Measurements from ENCODE around the gene ZNF556.
A peak's percentile ranks its signal among the peaks of the same experiment; 100 is the strongest.

The ZNF556 gene

DNA sequence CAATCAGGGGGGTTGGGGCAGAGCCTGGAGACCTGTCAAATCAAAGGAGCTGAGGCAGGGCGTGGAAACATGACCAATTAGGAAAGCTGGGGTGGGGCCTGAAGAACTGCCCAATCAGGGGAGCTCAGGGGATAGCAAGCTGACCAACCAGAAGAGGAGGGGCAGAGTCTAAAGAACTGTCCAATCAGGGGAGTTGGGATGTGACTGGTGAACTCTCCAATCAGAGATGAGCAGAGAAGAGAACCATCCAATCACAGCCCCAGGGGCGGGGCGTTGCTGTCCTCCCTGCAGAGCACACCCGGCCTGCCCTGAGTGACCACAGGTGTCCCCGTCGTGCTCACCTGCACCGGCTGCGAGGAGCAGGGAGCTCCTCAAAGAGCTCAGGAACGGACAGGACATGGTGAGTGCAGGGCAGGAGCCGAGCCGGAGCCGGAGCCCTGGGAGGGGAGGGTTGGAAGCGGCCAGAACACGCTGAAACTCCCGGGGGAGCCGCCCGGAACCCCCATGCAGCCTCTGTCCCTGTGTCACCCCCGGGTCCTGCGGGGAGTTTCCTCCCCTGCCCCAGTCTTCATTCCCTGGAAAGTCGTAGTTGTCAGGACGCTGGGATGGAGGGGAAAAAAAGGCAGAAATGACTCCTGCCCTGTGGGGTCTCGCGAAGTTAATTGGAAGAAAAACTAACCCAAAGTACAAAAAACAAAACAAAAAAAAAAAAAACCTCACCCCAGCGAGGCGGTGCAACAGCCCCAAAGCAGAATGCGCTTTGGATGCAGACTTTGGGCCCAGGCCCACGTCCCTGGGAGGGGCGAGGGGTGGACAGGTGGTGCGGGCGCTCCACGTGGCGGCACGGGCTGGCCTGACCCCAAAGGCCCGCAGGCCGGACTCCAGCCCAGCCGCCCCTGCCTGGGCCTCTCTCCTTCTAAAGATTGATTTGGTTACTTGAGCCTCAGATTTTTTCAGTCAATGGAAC is at the start of gene ZNF556:
Gene ZNF556, plus strand, starts transcription at position 311 of the 967 bp plus-strand sequence. Its CDS starts 87 bp downstream, at position 398.
- peak in 1 of 2 experiments; percentile 11 for DNase-seq

DNA sequence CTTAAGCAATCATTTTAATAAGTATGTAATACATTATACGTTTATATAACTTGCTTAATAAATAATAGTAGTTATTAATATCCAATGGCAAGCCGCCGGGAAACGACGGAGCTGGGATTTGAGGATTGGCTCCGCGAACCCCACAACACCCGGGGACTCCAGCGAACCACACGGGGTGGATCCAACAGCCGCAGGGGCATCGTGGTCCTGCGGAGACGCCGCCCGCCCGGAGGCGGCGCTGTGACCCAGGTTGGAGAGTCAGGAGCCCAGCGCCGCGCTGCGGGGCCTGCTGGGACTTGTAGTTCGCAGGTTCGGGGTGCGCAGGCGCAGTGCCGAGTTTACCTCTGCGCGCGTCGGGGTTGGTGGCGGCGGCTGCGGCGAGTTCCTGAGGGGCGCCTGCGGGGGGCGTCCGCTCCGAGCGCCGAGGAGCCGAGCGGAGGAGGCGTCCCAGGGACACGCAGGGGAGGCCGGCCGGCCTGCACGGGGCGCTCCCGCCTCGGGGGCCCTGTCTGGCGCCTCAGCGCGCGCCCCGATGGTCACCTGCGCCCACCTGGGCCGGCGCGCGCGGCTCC is 47.5 kb upstream of the ZNF556 start, which contains the start of gene ZNF554:
Gene ZNF554, plus strand, starts transcription at position 329 of the 572 bp plus-strand sequence. Its CDS starts 204 bp downstream, at position 533.
- DNase-seq: peak; percentile 97 to 98

DNA sequence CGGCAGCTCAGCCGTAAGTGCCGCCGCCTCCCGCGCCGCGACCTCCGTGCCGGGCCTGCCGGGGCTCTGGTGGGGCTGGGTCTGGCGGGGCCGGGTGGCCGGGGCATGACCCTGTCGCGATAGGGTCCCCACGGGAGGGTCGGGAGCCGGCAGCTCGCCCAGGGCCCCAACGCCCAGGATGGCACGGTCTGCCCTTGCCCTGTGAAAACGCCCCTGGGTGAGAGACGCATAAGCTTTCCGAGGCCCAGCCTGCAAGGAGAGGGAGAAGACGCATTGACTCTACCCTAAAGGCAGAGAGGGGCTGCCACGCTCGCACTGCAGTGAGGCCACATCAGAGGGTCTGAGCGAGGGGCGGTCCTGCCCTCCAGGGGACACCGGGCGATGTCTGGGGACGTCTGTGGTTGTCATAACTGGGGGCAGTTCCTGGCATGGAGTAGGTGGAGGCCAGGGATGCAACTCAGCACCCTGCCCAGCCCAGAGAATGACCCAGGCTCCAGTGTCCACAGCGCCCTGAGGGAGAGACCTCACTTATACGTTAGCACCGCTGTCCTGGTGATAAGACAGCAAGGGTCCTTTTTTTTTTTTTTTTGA is 46.9 kb upstream of the ZNF556 start:
- DNase-seq: peak; percentile 10 to 18

DNA sequence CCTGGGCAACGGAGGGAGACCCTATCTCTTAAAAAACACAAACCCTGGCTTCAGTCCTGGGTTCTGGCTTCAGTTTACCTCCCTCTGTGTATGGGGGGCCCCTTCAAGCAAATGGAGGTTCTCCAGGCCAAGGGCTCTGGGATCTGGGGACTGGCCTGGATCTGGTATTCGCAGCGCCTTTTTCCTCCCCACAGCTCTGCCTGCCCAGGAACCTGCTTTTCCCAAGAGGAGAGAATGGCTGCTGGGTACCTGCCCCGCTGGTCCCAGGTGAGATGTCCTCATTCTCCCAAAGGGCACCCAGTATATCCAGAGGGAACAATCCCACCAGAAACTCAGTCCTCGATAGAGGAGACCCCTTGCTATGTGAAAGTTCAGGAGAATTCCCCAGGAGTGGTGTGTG is 44.3 kb upstream of the ZNF556 start:
- DNase-seq: no peak

DNA sequence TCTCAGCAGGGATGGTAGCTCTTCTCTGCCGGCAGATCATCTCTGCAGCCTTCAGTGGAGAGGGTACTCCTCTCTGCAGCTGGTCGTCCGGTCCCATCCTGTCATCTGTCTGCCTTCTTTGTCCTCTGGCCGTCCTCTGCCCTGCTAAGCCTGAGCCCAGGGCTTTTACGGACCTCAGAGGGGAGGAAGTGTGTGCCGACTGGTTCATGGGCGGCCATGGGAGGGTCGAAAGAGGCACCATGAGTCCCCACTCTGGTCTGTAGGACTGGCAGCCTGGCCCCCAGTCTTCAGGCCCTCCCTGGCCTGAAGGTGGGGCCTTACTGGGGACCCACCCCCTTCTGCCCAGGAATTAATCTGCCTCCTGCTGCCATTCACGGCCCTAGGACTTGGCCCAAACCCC is 43.5 kb upstream of the ZNF556 start:
- no peak for DNase-seq

GRCh38 chr19:2824129-2824528 is 43.0 kb upstream of the ZNF556 start:
- DNase-seq: no peak

DNA sequence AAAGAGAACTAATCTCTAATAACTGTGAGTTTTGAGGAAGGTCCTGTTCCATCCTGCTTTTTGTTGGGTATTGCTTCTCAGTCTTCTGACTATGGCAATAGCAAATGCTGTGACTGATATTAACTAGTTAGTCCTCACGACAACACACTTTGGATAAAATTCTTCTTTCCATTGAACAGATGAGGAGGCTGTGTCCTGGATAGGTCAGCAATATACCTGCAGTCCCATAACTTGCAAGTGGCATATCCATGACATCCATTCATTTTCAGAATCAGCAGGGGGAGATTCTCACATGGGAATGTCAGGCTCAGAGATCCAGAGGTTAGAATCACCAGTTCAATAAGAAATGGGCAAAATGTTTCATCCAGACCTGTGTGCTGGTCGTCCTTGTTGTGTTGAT is 40.1 kb upstream of the ZNF556 start:
- no peak for DNase-seq

DNA sequence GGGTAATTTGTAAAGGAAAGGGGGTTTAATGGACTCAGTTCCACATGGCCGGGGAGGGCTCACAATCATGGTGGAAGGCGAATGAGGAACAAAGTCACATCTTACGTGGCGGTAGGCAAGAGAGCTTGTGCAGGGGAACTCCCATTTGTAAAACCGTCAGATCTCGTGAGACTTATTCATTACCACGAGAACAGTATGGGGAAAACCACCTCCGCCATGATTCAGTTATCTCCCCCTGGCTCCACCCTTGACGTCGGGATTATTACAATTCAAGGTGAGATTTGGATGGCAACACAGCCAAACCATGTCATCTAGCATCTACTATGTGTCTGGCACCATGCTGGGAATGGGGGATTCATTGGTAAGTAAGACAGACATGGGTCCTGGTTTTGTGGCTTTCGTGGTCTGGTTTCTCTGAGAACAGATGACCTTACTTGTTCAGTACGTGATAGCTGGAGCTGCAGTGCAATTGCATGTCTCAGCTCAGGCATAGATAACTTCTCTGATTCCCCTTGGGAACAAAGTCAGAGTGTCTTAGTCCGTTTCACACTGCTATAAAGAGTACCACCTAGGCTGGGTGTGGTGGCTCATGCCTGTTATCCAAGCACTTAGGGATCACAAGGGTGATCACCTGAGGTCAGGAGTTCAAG is 39.2 kb upstream of the ZNF556 start:
- no peak for DNase-seq

DNA sequence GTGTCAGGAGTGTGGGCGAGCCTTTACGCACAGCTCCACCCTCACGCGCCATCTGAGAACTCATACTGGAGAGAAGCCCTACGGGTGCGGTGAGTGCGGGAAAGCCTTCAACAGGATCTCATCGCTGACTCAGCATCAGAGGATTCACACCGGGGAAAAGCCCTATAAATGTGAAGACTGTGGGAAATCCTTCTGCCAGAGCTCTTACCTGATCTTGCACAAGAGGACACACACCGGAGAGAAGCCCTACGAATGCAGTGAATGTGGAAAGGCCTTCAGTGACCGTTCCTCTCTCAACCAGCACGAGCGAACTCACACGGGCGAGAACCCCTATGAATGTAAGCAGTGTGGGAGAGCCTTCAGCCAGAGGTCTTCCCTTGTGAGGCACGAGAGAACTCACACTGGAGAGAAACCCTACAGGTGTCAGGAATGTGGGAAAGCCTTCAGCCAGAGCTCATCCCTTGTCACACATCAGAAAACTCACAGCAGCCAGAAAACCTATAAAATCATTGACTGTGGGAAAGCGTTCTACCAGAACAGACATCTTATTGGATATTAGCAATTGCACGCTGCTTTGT is 32.8 kb upstream of the ZNF556 start:
- DNase-seq: no peak

GRCh38 chr19:2837430-2837829 is 29.7 kb upstream of the ZNF556 start:
- no peak for DNase-seq

DNA sequence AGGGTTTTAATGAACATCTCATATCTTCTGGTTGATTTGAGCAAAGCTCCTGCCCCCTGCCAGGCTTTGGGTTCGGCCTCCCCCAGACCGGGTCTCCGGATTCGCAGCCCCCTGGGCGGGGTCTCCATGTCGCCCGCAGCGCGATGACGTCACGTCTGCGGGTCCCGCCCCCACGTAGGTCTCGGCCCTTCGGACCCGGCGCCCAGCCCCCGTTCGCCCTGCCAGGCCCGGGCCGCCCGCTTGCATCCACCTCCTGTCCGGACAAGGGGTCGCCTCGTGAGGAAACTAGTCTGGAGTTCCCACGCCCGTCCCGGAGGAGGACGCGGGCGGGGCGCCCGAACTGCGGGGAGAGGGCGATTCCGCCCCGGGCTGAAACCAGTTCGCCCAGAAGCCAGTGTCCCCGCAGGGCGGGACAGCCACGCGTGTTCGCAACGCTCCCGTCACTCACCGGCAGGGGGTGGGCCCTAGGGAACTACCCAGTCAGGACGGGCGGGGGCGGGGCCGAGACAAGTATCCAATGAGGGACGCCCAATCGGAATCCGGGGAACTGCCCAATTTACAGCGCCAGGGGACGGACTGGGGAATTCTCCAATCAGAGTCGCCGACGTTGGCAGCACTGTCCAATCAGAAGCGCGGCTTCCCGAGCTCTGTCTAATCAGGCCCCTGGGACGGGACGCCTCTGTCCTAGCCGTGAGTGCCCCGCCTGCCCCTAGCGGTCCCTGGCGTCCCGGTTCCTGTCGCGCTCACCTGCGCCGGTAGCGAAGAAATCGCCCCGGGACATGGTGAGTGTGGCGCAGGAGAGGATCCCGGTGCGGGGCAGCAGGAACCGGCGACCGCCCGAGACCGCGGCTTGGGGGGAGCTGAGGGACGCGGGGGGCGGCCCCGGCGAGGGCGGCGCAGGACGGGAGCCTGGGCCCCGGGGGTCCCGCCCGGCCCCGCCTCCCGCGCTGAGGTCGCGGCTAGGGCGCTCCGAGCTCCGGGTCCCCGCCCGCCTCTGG is 26.0 kb upstream of the ZNF556 start, which contains the start of gene ZNF555:
Gene ZNF555, plus strand, starts transcription at position 682 of the 998 bp plus-strand sequence. Its CDS starts 98 bp downstream, at position 780.
- DNase-seq: peak; percentile 98 to 99

DNA sequence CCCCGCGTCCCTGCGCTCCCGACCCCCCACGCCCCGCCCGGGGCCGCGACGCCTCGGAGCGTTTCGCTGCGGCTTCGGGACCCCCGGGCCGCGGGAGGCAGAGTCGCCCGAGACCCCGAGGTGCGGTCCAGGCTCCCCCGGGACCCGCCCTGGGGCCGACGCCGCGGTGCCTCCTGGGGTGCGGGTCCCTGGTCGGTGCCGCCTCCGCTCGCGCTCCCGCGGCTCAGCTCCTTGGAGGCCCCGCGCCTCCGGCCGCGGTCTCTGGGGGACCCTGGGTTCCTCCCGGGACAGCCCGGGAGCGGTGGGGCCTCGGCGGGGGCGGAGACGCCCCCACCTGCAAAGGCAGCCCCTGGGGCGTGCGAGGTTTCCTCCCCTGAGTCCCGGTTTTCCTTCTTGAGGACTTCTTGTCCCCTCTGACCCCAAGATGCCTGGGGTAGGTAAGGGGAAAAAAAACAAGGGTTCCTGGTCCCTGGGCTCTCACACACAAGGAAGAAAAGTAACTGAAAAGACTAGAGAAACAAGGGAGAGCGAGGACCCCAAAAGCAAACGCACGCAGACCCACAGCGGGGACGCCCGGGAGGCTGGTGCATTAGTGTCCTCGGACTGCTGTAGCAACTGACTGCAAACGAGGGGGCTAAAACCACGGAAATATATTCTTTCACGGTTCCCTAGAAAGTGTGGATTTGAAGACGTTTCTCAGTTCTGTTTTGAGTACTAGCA is 25.1 kb upstream of the ZNF556 start:
- peak in 1 of 2 experiments; percentile 15 for DNase-seq

DNA sequence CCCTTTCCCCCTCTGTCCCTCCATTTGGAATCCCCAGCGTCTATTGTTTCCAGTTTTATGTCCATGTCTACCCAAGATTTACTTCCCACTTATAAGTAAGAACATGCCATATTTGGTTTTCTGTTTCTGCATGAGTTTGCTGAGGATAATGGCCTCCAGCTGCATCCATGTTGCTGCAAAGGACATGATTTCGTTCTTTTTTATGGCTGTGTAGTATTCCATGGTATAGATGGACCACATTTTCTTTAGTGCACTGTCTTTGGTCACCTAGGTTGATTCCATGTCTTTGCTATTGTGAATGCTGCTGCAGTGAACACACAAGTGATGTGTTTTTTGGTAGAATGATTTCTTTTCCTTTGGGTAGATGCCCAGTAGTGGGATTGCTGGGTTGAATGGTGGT is 22.0 kb upstream of the ZNF556 start:
- no peak for DNase-seq

DNA sequence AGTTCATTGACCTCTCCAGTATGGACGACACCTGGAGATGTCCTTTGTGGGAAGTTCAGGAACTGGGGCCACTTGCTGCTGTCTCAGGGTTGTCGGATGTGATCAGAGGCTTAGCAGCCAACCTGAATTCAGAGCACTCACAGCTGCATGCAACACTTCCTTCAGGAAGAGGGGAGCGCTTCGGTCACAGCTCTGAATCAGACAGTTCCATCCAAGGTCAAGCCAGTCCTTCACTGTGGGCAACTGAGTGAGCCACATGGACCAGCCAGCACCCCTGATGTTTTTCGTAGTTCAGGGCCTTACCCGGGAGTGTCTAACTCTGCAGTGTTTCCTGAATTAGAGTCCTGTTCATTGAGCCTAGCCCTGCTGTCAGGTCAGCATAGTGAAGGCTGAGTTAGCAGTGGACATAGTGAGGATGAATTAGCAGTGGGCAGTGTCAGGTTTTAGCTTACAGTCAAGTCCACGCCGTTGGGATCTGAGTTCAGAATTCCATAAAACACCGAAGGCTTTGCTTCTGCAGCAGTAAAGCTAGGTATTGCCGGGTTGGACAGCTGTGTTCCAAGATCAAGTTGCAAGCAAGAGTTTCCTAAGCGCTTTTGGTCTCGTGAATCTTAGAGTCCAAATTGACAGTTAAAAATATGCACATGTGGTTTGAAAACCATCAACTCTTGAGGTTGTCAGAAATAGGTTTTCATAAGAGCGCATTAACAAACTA is 20.8 kb upstream of the ZNF556 start:
- DNase-seq: no peak

DNA sequence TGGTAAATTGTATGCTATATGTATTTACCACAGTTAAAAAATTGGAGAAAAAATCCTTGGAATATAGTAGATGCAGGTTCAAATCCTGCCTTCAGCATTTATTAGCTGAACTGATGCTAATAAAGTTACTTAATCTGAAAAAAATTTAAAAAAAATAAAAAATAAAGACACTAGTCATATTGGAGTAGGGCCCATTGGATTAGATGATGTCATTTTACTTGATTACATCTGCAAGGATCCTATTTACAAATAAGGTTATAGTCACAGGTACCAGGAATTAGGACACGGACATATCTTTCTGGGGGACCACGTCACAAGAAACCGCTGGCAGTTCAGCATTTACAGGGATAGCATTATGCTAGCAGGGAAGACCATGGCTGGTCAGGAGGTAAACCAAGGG is 19.6 kb upstream of the ZNF556 start:
- DNase-seq: no peak

DNA sequence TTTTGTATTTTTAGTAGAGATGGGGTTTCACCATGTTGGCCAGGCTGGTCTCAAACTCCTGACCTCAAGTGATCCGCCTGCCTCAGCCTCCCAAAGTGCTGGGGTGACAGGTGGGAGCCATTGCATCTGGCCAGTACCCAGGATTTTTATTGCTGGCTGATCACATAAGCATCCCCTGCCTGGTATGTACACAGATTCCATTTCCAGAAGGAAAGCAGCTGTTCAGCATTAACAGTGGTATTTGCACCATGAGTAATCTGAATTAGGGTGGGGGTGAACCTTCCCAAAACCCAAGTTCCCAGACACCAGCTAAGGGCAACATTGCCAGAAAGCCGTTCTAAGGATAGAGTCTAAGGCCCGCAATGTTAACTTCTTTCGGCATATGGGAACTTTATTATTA is 18.5 kb upstream of the ZNF556 start:
- DNase-seq: no peak

GRCh38 chr19:2850256-2850925 is 16.7 kb upstream of the ZNF556 start:
- DNase-seq: no peak

DNA sequence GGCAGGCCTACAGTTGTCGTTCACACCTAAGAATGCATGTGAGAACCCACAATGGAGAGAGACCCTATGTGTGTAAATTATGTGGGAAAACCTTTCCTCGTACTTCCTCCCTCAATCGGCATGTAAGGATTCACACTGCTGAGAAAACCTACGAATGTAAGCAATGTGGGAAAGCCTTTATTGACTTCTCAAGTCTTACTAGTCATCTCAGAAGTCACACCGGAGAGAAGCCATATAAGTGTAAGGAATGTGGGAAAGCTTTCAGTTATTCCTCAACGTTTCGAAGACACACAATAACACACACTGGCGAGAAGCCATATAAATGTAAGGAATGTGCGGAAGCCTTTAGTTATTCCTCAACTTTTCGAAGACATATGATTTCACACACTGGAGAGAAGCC is 14.5 kb upstream of the ZNF556 start:
- no peak for DNase-seq

DNA sequence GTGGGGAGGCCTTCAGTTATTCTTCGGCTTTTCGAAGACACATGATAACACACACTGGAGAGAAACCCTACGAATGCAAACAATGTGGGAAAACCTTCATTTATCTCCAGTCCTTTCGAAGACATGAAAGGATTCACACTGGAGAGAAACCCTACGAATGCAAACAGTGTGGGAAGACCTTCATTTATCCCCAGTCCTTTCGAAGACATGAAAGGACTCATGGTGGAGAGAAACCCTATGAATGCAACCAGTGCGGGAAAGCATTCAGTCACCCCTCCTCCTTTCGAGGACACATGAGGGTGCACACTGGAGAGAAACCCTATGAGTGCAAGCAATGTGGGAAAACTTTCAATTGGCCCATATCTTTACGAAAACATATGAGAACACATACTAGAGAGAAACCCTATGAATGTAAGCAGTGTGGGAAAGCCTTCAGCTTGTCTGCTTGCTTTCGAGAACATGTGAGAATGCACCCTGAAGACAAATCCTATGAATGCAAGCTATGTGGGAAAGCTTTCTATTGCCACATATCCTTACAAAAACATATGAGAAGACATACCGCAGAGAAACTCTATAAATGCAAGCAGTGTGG is 14.0 kb upstream of the ZNF556 start:
- no peak for DNase-seq
